ENCODE measurements around the gene KRT31.

- TF ChIP-seq, protein P1, sequence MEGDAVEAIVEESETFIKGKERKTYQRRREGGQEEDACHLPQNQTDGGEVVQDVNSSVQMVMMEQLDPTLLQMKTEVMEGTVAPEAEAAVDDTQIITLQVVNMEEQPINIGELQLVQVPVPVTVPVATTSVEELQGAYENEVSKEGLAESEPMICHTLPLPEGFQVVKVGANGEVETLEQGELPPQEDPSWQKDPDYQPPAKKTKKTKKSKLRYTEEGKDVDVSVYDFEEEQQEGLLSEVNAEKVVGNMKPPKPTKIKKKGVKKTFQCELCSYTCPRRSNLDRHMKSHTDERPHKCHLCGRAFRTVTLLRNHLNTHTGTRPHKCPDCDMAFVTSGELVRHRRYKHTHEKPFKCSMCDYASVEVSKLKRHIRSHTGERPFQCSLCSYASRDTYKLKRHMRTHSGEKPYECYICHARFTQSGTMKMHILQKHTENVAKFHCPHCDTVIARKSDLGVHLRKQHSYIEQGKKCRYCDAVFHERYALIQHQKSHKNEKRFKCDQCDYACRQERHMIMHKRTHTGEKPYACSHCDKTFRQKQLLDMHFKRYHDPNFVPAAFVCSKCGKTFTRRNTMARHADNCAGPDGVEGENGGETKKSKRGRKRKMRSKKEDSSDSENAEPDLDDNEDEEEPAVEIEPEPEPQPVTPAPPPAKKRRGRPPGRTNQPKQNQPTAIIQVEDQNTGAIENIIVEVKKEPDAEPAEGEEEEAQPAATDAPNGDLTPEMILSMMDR (IDR thresholded peaks at IDR 0.05; ENCODE audit: low read depth, low read length) = no peak
- TF ChIP-seq POLR2A (IDR thresholded peaks at IDR 0.05; ENCODE audit: extremely low read depth, insufficient read length) (no peak), MAX (IDR thresholded peaks at IDR 0.05; ENCODE audit: low read depth, low read length) (no peak)
Observed at GRCh38 chr17:41354536-41354935, 42.9 kb downstream of the KRT31 start.
